Naive thymus-derived CD8-positive, alpha-beta T cell (primary cell): ENCODE results near the gene SARDH. TPM values are rescaled to one million over a fixed set of nuclear protein-coding genes. Genes with fewer than 3 reads are reported as not detected.
"Not testable (repeated sequence)": the region's sequence is repeated elsewhere in the genome, so short reads cannot be mapped to it uniquely, and the experiment has no call there.

ENCODE experiments used
- ATAC-seq, 2 donors: fragments of 150-1000 bp; cut with Tn5 transposase in 1 of 2; sonication (Bioruptor Pico), chemical (Tn5 transposase) in 1 of 2; 1 replicate in 1 of 2; 2 replicates in 1 of 2; pipeline ENCODE4 v1.10.0; 2021; ENCODE audit warnings: mild to moderate bottlenecking in 2 of 2, moderate library complexity in 2 of 2
- POLR2A ChIA-PET: fragments of 350-600 bp; sonication (Branson Sonifier 250); formaldehyde crosslinking; loops from one replicate; lab custom pipeline; 2021; ENCODE audit warnings: antibody characterized with exemption; lab: Charles Lee
- DNase-seq, 10 donors: peaks; one replicate each; pipeline versions ENCODE4 v3.0.0 to v3.0.0-alpha.2; 2020 to 2022
- H3K27ac Mint-ChIP-seq, 10 donors: one replicate each; pipeline ENCODE4 v1.8.0; 2020 to 2022; ENCODE audit warnings: mild to moderate bottlenecking in 10 of 10, mixed read lengths in 10 of 10, moderate library complexity in 4 of 10, inconsistent platforms in 1 of 10
- H3K27me3 Mint-ChIP-seq, 5 donors: one replicate each; pipeline ENCODE4 v1.8.0; 2021 to 2022; ENCODE audit warnings: mixed read lengths in 5 of 5
- H3K36me3 Mint-ChIP-seq, 3 donors: one replicate each; pipeline ENCODE4 v1.8.0; 2020 to 2022; ENCODE audit warnings: mixed read lengths in 3 of 3, mild to moderate bottlenecking in 2 of 3, inconsistent platforms in 1 of 3
- H3K4me1 Mint-ChIP-seq, 4 donors: one replicate each; pipeline ENCODE4 v1.8.0; 2021 to 2022; ENCODE audit warnings: mixed read lengths in 4 of 4
- H3K4me3 Mint-ChIP-seq, 10 donors: one replicate each; pipeline ENCODE4 v1.8.0; 2020 to 2022; ENCODE audit warnings: mild to moderate bottlenecking in 10 of 10, mixed read lengths in 10 of 10, moderate library complexity in 6 of 10, inconsistent platforms in 1 of 10
- H3K9me3 Mint-ChIP-seq, 9 donors: one replicate each; pipeline ENCODE4 v1.8.0; 2020 to 2022; ENCODE audit warnings: mixed read lengths in 9 of 9, mild to moderate bottlenecking in 3 of 9, inconsistent platforms in 1 of 9, moderate library complexity in 1 of 9
- polyA plus RNA-seq, 3 donors: library from polyadenylated mRNA; unstranded; fragments of 300-500 nt; fragmentation: Illumina TruSeq; gene quantifications; one replicate each; pipeline ENCODE4 v1.2.3, GENCODE V29; 2021
- total RNA-seq, 8 experiments: library from RNA in 2 of 8; stranded (reverse) in 2 of 8; gene quantifications; one replicate each; pipeline ENCODE4 v1.2.3 and lab custom pipeline; 2021 to 2026

Gene SARDH
- total and polyA plus RNA-seq, 5 experiments from 2014 or later, result 1.7 to 8.7 (median 2.7) TPM

- H3K27me3 Mint-ChIP-seq, result no peaks in the 10 kb centered on the region
- H3K4me3 Mint-ChIP-seq, result no peak overlapping the region
- no peak for ATAC-seq
- peaks cover 0 to 28% (median 4%) of the 10 kb centered on the region in 9 donors for H3K9me3 Mint-ChIP-seq
- peak in 1 of 10 donors; percentile 36 for DNase-seq
- POLR2A ChIA-PET, result interaction anchor here (0.5 kb wide), 1 partner anchor 15 kb away, joined by 3 read pairs; no protein-coding TSS in a partner anchor
- peaks cover 0 to 14% (median 11%) of the 10 kb centered on the region in 3 donors for H3K36me3 Mint-ChIP-seq
- H3K4me1 Mint-ChIP-seq, result no peaks in the 10 kb centered on the region
- peak overlapping the region in 1 of 10 donors; percentile 38 for H3K27ac Mint-ChIP-seq
These were observed 33.6 kb upstream of the SARDH start for GRCh38 chr9:133771486-133772482.

GRCh38 chr9:133770076-133770777 lies 32.1 kb upstream of the SARDH start:
- POLR2A ChIA-PET, result no interaction called here
- H3K27me3 Mint-ChIP-seq, result no peaks in the 10 kb centered on the region
- H3K4me3 Mint-ChIP-seq, result no peak overlapping the region
- H3K9me3 Mint-ChIP-seq, result peaks cover 0 to 37% (median 9%) of the 10 kb centered on the region in 9 donors
- ATAC-seq, result no peak
- H3K4me1 Mint-ChIP-seq, result no peaks in the 10 kb centered on the region
- DNase-seq, result peak in 2 of 10 donors; percentile 12 to 60
- H3K27ac Mint-ChIP-seq, result no peak overlapping the region
- peaks cover 0 to 20% (median 18%) of the 10 kb centered on the region in 3 donors for H3K36me3 Mint-ChIP-seq

DNA sequence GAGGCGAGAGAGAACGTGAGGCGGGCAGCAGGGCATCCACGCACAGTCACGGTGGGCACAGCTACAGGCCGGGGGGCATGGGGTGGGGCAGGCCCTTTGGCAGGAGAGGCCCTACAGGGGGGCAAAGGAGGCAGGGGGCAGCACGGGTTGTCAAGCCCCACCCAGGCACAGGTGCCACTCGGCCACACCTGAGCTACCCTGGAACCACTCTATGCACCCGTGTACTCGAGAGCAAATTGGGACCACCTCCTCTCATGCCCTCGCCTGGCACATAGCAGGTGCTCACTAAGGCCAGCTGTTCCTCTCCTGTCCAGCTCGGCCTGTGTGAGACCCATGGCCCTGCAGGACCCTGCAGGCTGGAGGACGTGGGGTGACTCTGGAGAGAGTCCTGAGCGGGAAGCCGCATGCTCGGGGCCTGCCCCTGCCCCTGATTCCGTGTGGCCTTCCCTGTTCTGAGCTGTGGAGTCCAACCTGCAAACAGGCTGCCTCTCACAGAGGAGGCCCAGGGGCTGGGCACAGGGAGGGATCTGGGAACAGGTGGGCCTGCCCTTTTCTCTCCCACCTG lies 31.4 kb upstream of the SARDH start:
- ATAC-seq, result no peak
- no peaks in the 10 kb centered on the region for H3K4me1 Mint-ChIP-seq
- peak in 2 of 10 donors; percentile 12 to 50 for DNase-seq
- H3K27ac Mint-ChIP-seq, result no peak overlapping the region
- POLR2A ChIA-PET, result no interaction called here
- H3K9me3 Mint-ChIP-seq, result peaks cover 0 to 43% (median 11%) of the 10 kb centered on the region in 9 donors
- peaks cover 0 to 22% (median 21%) of the 10 kb centered on the region in 3 donors for H3K36me3 Mint-ChIP-seq
- H3K4me3 Mint-ChIP-seq, result no peak overlapping the region
- H3K27me3 Mint-ChIP-seq, result no peaks in the 10 kb centered on the region

DNA sequence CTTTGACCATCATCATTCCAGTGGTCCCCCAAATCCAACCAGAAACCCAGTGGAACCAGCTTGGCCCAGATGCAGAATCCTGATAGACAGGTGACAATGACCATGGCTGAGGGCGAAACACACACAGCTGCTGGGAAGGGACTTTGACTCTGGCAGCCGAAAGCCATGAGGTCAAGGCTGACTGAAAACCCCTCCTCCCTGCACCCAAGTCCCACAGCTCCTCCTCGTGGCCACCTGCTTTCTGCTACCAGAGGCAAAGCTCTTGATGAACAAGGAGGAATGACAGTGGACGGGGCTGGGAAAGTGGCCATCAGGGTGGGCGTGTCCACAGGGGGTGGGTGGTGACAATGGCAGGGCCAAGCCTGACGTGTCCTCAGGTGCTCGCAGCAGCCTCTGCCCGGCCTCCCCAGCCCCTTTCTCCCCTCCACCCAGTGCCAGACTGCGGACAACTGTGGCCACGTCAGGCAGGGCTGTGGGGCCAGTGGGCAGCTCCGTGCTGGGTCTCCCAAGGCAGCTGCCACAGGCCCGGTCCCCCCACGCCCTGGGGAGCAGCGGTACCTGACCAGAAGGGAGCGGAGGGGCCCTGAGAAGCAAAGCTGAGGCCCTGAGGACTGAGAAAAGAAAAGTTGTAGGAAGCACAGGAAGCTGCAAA lies 30.8 kb upstream of the SARDH start:
- H3K4me1 Mint-ChIP-seq, result no peaks in the 10 kb centered on the region
- peaks cover under 1 to 28% (median 27%) of the 10 kb centered on the region in 3 donors for H3K36me3 Mint-ChIP-seq
- ATAC-seq, result no peak
- no peak overlapping the region for H3K27ac Mint-ChIP-seq
- peaks cover 0 to 46% (median 14%) of the 10 kb centered on the region in 9 donors for H3K9me3 Mint-ChIP-seq
- H3K27me3 Mint-ChIP-seq, result no peaks in the 10 kb centered on the region
- peak in 2 of 10 donors; percentile 14 to 59 for DNase-seq
- POLR2A ChIA-PET, result no interaction called here
- no peak overlapping the region for H3K4me3 Mint-ChIP-seq

- no peaks in the 10 kb centered on the region for H3K4me1 Mint-ChIP-seq
- peak in 1 of 10 donors; percentile 61 for DNase-seq
- H3K36me3 Mint-ChIP-seq, result peaks cover 5 to 31% (median 31%) of the 10 kb centered on the region in 3 donors
- no peak overlapping the region for H3K27ac Mint-ChIP-seq
- H3K27me3 Mint-ChIP-seq, result no peaks in the 10 kb centered on the region
- POLR2A ChIA-PET, result no interaction called here
- H3K9me3 Mint-ChIP-seq, result peaks cover 0 to 44% (median 14%) of the 10 kb centered on the region in 9 donors
- ATAC-seq, result no peak
- no peak overlapping the region for H3K4me3 Mint-ChIP-seq
These were observed 30.3 kb upstream of the SARDH start for GRCh38 chr9:133768371-133768858.

- DNase-seq, result no peak
- no peaks in the 10 kb centered on the region for H3K27me3 Mint-ChIP-seq
- no peak overlapping the region for H3K27ac Mint-ChIP-seq
- H3K36me3 Mint-ChIP-seq, result peaks cover 5 to 31% (median 30%) of the 10 kb centered on the region in 3 donors
- H3K9me3 Mint-ChIP-seq, result peaks cover 0 to 40% (median 14%) of the 10 kb centered on the region in 9 donors
- POLR2A ChIA-PET, result no interaction called here
- no peak for ATAC-seq
- no peaks in the 10 kb centered on the region for H3K4me1 Mint-ChIP-seq
- no peak overlapping the region for H3K4me3 Mint-ChIP-seq
These were observed 29.5 kb upstream of the SARDH start for GRCh38 chr9:133767625-133768024.

- peaks cover 5 to 31% (median 30%) of the 10 kb centered on the region in 3 donors for H3K36me3 Mint-ChIP-seq
These were observed 28.9 kb upstream of the SARDH start for GRCh38 chr9:133767008-133767407.

DNA sequence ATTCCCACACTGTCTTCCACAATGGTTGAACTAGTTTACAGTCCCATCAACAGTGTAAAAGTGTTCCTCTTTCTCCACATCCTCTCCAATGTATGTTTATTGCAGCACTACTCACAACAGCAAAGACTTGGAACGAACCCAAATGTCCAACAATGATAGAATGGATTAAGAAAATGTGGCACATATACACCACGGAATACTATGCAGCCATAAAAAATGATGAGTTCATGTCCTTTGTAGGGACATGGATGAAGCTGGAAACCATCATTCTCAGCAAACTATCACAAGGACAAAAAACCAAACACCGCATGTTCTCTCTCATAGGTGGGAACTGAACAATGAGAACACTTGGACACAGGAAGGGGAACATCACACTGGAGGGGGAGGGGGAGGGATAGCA lies 28.1 kb upstream of the SARDH start:
- Mint-ChIP-seq H3K36me3 (peaks cover 5 to 31% (median 30%) of the 10 kb centered on the region in 3 donors), H3K9me3 (peaks cover 0 to 40% (median 14%) of the 10 kb centered on the region in 9 donors)
- H3K4me1 Mint-ChIP-seq, ATAC-seq, DNase-seq, H3K4me3 Mint-ChIP-seq, H3K27me3 Mint-ChIP-seq, POLR2A ChIA-PET, H3K27ac Mint-ChIP-seq: not testable (repeated sequence)

More at GRCh38 chr9:133767008-133767407, 28.9 kb upstream of the SARDH start:
- POLR2A ChIA-PET, result no interaction called here
- no peak for ATAC-seq
- Mint-ChIP-seq H3K27me3 (no peaks in the 10 kb centered on the region), H3K9me3 (peaks cover 0 to 40% (median 14%) of the 10 kb centered on the region in 9 donors), H3K4me1 (no peaks in the 10 kb centered on the region), H3K4me3 (no peak overlapping the region), H3K27ac (no peak overlapping the region)
- DNase-seq, result no peak

GRCh38 chr9:133763272-133764183 lies 25.4 kb upstream of the SARDH start:
- ATAC-seq, result no peak
- H3K9me3 Mint-ChIP-seq, result peaks cover 0 to 40% (median 13%) of the 10 kb centered on the region in 9 donors
- peaks cover 0 to 8% (median 0%) of the 10 kb centered on the region in 5 donors for H3K27me3 Mint-ChIP-seq
- POLR2A ChIA-PET, result no interaction called here
- DNase-seq, result no peak
- no peak overlapping the region for H3K27ac Mint-ChIP-seq
- H3K4me1 Mint-ChIP-seq, result no peaks in the 10 kb centered on the region
- H3K4me3 Mint-ChIP-seq, result no peak overlapping the region
- H3K36me3 Mint-ChIP-seq, result peaks cover 5 to 31% (median 28%) of the 10 kb centered on the region in 3 donors

GRCh38 chr9:133762488-133763271 lies 24.5 kb upstream of the SARDH start:
- peaks cover 0 to 8% (median 0%) of the 10 kb centered on the region in 5 donors for H3K27me3 Mint-ChIP-seq
- peaks cover 5 to 31% (median 24%) of the 10 kb centered on the region in 3 donors for H3K36me3 Mint-ChIP-seq
- POLR2A ChIA-PET, result no interaction called here
- H3K4me3 Mint-ChIP-seq, result no peak overlapping the region
- H3K4me1 Mint-ChIP-seq, result no peaks in the 10 kb centered on the region
- ATAC-seq (no peak), DNase-seq (peak in 1 of 10 donors; percentile 37)
- peaks cover 0 to 38% (median 13%) of the 10 kb centered on the region in 9 donors for H3K9me3 Mint-ChIP-seq
- H3K27ac Mint-ChIP-seq, result peak overlapping the region in 1 of 10 donors; percentile 44
